ENCODE data around the gene AURKA.

DNA sequence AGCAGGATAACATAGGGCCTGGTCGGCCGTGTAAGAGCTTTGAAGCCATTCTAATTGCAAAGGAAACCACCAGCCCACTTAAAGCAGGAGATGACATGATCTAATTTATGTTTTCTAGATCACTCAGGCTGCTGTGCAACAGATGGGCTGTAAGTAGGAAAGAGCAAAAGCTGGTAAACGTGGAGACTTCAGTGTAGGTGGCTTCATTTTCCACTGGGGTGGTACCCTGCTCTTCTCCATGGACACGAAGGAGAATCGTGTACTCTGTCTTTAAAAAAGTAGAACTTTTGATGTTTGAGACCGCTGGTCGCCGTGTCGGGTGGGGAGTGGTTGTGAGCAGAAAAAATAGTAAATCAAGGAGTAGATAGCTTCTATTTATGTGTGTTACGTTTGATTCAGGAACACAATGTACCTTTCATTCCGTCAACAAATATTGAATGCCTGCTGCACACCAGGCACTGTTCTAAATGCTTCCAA, 26.4 kb upstream of the AURKA start:
- TF ChIP-seq, protein P1, sequence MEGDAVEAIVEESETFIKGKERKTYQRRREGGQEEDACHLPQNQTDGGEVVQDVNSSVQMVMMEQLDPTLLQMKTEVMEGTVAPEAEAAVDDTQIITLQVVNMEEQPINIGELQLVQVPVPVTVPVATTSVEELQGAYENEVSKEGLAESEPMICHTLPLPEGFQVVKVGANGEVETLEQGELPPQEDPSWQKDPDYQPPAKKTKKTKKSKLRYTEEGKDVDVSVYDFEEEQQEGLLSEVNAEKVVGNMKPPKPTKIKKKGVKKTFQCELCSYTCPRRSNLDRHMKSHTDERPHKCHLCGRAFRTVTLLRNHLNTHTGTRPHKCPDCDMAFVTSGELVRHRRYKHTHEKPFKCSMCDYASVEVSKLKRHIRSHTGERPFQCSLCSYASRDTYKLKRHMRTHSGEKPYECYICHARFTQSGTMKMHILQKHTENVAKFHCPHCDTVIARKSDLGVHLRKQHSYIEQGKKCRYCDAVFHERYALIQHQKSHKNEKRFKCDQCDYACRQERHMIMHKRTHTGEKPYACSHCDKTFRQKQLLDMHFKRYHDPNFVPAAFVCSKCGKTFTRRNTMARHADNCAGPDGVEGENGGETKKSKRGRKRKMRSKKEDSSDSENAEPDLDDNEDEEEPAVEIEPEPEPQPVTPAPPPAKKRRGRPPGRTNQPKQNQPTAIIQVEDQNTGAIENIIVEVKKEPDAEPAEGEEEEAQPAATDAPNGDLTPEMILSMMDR (conservative IDR thresholded peaks at IDR 0.05 in 1 of 2, IDR thresholded peaks at IDR 0.05 in 1 of 2; ENCODE audit: extremely low read depth in 1 of 2, insufficient read depth in 1 of 2, low read depth in 1 of 2, low read length in 2 of 2): no peak
- TF ChIP-seq EZH2 (IDR thresholded peaks at IDR 0.05; ENCODE audit: borderline replicate concordance, low read length): no peak
